Measurements from ENCODE around the gene CLK3. TPM values are rescaled to one million over a fixed set of nuclear protein-coding genes. Genes with fewer than 3 reads are reported as not detected.
A peak's percentile ranks its signal among the peaks of the same experiment; 100 is the strongest.

The CLK3 gene
- total and polyA plus RNA-seq, 2 of the 8 experiments (the other 6 are each of a cell fraction or from before 2014, with no cell fraction given) = 43.5 to 67.3 TPM

DNA sequence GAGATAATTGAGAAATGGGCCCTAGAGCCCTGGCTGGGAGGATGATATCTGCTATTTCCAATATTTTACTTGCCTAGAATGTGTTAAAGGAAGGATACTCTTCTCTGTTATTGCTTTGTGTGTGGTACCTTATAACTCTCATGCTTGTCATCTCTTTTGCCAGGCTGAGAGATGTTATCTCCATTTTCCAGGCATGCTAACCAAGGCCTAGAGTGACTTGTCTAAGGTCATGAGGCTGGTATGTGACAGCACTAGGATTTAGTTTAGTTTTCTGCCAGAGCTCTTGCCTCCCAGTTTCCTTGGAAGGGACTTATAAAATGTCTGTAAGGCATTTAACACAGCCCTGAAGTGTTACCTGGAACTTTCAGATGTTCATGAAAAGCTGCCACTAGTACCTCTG lies 1.4 kb downstream of the CLK3 start:
- no peak overlapping the region for H3K23ac ChIP-seq (ENCODE audit: insufficient read length)
- H3K56ac ChIP-seq (replicated peaks; ENCODE audit: insufficient read length, low read depth, low read length) = no peak overlapping the region
- no peaks in the 10 kb centered on the region for H3K9me3 ChIP-seq (ENCODE audit: insufficient read depth in 2 of 2, low read depth in 1 of 2, low read length in 1 of 2)
- H4K5ac ChIP-seq (ENCODE audit: insufficient read length, low read depth, low read length) = no peak overlapping the region
- FAIRE-seq = no peak
- H3K18ac ChIP-seq (ENCODE audit: extremely low read depth, low read length) = no peak overlapping the region
- H3K23me2 ChIP-seq (ENCODE audit: low read depth, low read length) = peaks cover 16% of the 10 kb centered on the region; the same call in 1 of the 2 replicates
- ChIA-PET CTCF (ENCODE audit: partially characterized antibody) (interaction anchor here (0.6 to 37.5 kb wide), 12 partner anchors 9 to 244 kb away, joined by 3 to 1439 read pairs (median 4); partner anchors contain the start of genes CSK and CYP1A2), POLR2A (ENCODE audit: partially characterized antibody) (interaction anchor here (0.6 to 4.7 kb wide), 6 partner anchors 9 to 144 kb away, joined by 3 to 38 read pairs (median 4); no protein-coding TSS in a partner anchor)
- H3K79me1 ChIP-seq (ENCODE audit: low read depth, low read length) = peaks cover 11% of the 10 kb centered on the region
- H3K27me3 ChIP-seq (replicated peaks in 1 of 4; ENCODE audit: control insufficient read depth in 3 of 4, extremely low read depth in 1 of 4, insufficient read depth in 3 of 4, low read length in 3 of 4) = peaks cover 0 to 11% (median 7%) of the 10 kb centered on the region in 4 experiments; a peak in 4 of 7 replicates
- peaks cover 7 to 15% (median 9%) of the 10 kb centered on the region in 4 experiments; a peak in 6 of 8 replicates for H3K36me3 ChIP-seq (ENCODE audit: control insufficient read depth in 2 of 4, insufficient read depth in 4 of 4, low read length in 3 of 4)
- H3K4ac ChIP-seq (replicated peaks; ENCODE audit: insufficient read length, low read depth, low read length) = no peak overlapping the region
- H4K8ac ChIP-seq (ENCODE audit: extremely low read depth, insufficient read depth, low read length) = no peak overlapping the region
- peaks cover 14 to 43% of the 10 kb centered on the region in 2 experiments for H3K79me2 ChIP-seq (ENCODE audit: control insufficient read depth in 1 of 2, insufficient read depth in 2 of 2, low read length in 2 of 2)
- H2BK15ac ChIP-seq (ENCODE audit: low read length) = no peak overlapping the region
- no peak overlapping the region for H2BK5ac ChIP-seq (ENCODE audit: low read depth, low read length)
- H2BK20ac ChIP-seq (ENCODE audit: low read length) = no peak overlapping the region
- no peak overlapping the region; a peak in 1 of 7 replicates for H3K9ac ChIP-seq (replicated peaks in 1 of 4; ENCODE audit: extremely low read depth in 1 of 4, low read depth in 3 of 4, low read length in 3 of 4)
- H3K14ac ChIP-seq (ENCODE audit: insufficient read length) = no peak overlapping the region
- H3K4me3 ChIP-seq (ENCODE audit: extremely low read depth in 1 of 4, insufficient read depth in 2 of 4, low read depth in 3 of 4, low read length in 4 of 4) = peak overlapping the region in 2 of 4 experiments; percentile 80; a peak in 3 of 8 replicates
- no peak overlapping the region for H2AFZ ChIP-seq (ENCODE audit: low read length)
- peaks cover 23 to 48% of the 10 kb centered on the region in 2 experiments for H4K20me1 ChIP-seq (replicated peaks in 1 of 2; ENCODE audit: control insufficient read depth in 1 of 2, insufficient read depth in 2 of 2, low read length in 2 of 2)
- no peak overlapping the region for H2AK5ac ChIP-seq (ENCODE audit: low read depth, low read length)
- H2BK12ac ChIP-seq (ENCODE audit: low read depth, low read length) = no peak overlapping the region
- TF ChIP-seq GABPA (IDR thresholded peaks at IDR 0.05; ENCODE audit: borderline replicate concordance, insufficient read depth, low read length) (no peak), RXRA (IDR thresholded peaks at IDR 0.05; ENCODE audit: insufficient read depth, low read depth, low read length) (no peak), SP2 (IDR thresholded peaks at IDR 0.05; ENCODE audit: low read length) (no peak), TEAD4 (IDR thresholded peaks at IDR 0.05; ENCODE audit: low read depth, low read length) (no peak), RFX5 (IDR thresholded peaks at IDR 0.05; ENCODE audit: borderline replicate concordance, low read depth, low read length) (no peak), KDM4A (IDR thresholded peaks at IDR 0.05; ENCODE audit: low read depth, low read length, severe bottlenecking) (no peak), JUND (IDR thresholded peaks at IDR 0.05; ENCODE audit: low read length) (no peak)
- TF ChIP-seq, protein P1, sequence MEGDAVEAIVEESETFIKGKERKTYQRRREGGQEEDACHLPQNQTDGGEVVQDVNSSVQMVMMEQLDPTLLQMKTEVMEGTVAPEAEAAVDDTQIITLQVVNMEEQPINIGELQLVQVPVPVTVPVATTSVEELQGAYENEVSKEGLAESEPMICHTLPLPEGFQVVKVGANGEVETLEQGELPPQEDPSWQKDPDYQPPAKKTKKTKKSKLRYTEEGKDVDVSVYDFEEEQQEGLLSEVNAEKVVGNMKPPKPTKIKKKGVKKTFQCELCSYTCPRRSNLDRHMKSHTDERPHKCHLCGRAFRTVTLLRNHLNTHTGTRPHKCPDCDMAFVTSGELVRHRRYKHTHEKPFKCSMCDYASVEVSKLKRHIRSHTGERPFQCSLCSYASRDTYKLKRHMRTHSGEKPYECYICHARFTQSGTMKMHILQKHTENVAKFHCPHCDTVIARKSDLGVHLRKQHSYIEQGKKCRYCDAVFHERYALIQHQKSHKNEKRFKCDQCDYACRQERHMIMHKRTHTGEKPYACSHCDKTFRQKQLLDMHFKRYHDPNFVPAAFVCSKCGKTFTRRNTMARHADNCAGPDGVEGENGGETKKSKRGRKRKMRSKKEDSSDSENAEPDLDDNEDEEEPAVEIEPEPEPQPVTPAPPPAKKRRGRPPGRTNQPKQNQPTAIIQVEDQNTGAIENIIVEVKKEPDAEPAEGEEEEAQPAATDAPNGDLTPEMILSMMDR (IDR thresholded peaks at IDR 0.05; ENCODE audit: control extremely low read depth in 1 of 3, insufficient read depth in 1 of 3, low read depth in 1 of 3, low read length in 3 of 3) = no peak
- no peak overlapping the region for H3K27ac ChIP-seq (ENCODE audit: low read depth, low read length)
- peaks cover 0 to 5% (median 2%) of the 10 kb centered on the region in 4 experiments; a peak in 5 of 7 replicates for H3K4me1 ChIP-seq (replicated peaks in 1 of 4; ENCODE audit: control insufficient read depth in 3 of 4, insufficient read depth in 4 of 4, low read length in 3 of 4)
- no peak overlapping the region for H4K91ac ChIP-seq (replicated peaks; ENCODE audit: insufficient read length, low read length)
- no peak overlapping the region for H2BK120ac ChIP-seq (replicated peaks; ENCODE audit: low read depth, low read length)
- peak overlapping the region; percentile 88 to 92 for H3K4me2 ChIP-seq (ENCODE audit: insufficient read depth in 1 of 2, low read depth in 2 of 2, low read length in 2 of 2)
- DNase-seq (ENCODE audit: low read depth in 1 of 2, low spot score in 2 of 2) = no peak

All from H1 (cell line).